Breast epithelium (tissue), 4 donors: ENCODE results near the gene WDR1. TPM values are rescaled to one million over a fixed set of nuclear protein-coding genes. Genes with fewer than 3 reads are reported as not detected.
A peak's percentile ranks its signal among the peaks of the same experiment; 100 is the strongest.

Experiments used
- DNase-seq, 2 donors: peaks; one replicate each; pipeline ENCODE4 v3.0.0-alpha.2; 2019; ENCODE audit warnings: low spot score in 2 of 2
- H3K27ac ChIP-seq, 2 donors: fragments of 200-600 bp; sonication (generic) in 1 of 2; one replicate each; pipeline ENCODE4 v1.5.1; 2016 to 2019; ENCODE audit warnings: mild to moderate bottlenecking in 1 of 2
- H3K27me3 ChIP-seq, 2 donors: fragments of 200-600 bp; sonication (generic) in 1 of 2; one replicate each; pipeline versions ENCODE4 v1.5.1 to v1.6.0; 2017 to 2019; ENCODE audit warnings: control low read depth in 1 of 2, mild to moderate bottlenecking in 1 of 2
- H3K36me3 ChIP-seq: fragments of 200-600 bp; one replicate; pipeline ENCODE4 v1.5.1; 2019
- H3K4me1 ChIP-seq, 2 donors: fragments of 200-600 bp; sonication (generic); one replicate each; pipeline ENCODE4 v1.5.1; 2016 to 2019; ENCODE audit warnings: control low read depth in 1 of 2
- H3K4me3 ChIP-seq, 3 donors: fragments of 200-600 bp; sonication (generic); 1 replicate in 2 of 3; 2 replicates in 1 of 3; pipeline ENCODE4 v1.5.1; 2016 to 2019; ENCODE audit warnings: mild to moderate bottlenecking in 3 of 3, moderate library complexity in 2 of 3
- H3K9me3 ChIP-seq, 2 donors: fragments of 200-600 bp; sonication (generic) in 1 of 2; one replicate each; pipeline ENCODE4 v1.5.1; 2016 to 2019; ENCODE audit warnings: control low read depth in 1 of 2
- CTCF ChIP-seq, 3 donors: fragments of 450-650 bp; IDR thresholded peaks; one replicate each; pipeline ENCODE4 v1.5.1; 2016 to 2017; ENCODE audit warnings: antibody characterized with exemption in 3 of 3, mild to moderate bottlenecking in 3 of 3, moderate library complexity in 3 of 3
- POLR2A ChIP-seq: fragments of 450-650 bp; IDR thresholded peaks from one replicate; pipeline ENCODE4 v1.6.1; 2016; ENCODE audit warnings: antibody characterized with exemption, mild to moderate bottlenecking, moderate library complexity
- POLR2AphosphoS5 ChIP-seq, 3 donors: sonication (generic); formaldehyde crosslinking; IDR thresholded peaks; one replicate each; pipeline ENCODE4 v1.6.1; 2017; ENCODE audit warnings: antibody characterized with exemption in 3 of 3
- intact Hi-C: fragments of 100-400 bp; cut with DNase I; formaldehyde crosslinking; loops from one replicate; pipeline ENCODE4 v1.15.1; 2023; ENCODE audit warnings: low total_unique reads
- total RNA-seq, 3 donors: library from RNA; depleted of rRNA; stranded (reverse); fragments of >200 nt; gene quantifications; one replicate each; pipeline ENCODE4 v1.1.0, GENCODE V29; 2016

Gene WDR1, protein sequence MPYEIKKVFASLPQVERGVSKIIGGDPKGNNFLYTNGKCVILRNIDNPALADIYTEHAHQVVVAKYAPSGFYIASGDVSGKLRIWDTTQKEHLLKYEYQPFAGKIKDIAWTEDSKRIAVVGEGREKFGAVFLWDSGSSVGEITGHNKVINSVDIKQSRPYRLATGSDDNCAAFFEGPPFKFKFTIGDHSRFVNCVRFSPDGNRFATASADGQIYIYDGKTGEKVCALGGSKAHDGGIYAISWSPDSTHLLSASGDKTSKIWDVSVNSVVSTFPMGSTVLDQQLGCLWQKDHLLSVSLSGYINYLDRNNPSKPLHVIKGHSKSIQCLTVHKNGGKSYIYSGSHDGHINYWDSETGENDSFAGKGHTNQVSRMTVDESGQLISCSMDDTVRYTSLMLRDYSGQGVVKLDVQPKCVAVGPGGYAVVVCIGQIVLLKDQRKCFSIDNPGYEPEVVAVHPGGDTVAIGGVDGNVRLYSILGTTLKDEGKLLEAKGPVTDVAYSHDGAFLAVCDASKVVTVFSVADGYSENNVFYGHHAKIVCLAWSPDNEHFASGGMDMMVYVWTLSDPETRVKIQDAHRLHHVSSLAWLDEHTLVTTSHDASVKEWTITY
- total RNA-seq = 100 to 1,000 TPM in 2 of 3 donors, 10 to 100 TPM in 1; 93.9 to 142 (median 127) TPM

DNA sequence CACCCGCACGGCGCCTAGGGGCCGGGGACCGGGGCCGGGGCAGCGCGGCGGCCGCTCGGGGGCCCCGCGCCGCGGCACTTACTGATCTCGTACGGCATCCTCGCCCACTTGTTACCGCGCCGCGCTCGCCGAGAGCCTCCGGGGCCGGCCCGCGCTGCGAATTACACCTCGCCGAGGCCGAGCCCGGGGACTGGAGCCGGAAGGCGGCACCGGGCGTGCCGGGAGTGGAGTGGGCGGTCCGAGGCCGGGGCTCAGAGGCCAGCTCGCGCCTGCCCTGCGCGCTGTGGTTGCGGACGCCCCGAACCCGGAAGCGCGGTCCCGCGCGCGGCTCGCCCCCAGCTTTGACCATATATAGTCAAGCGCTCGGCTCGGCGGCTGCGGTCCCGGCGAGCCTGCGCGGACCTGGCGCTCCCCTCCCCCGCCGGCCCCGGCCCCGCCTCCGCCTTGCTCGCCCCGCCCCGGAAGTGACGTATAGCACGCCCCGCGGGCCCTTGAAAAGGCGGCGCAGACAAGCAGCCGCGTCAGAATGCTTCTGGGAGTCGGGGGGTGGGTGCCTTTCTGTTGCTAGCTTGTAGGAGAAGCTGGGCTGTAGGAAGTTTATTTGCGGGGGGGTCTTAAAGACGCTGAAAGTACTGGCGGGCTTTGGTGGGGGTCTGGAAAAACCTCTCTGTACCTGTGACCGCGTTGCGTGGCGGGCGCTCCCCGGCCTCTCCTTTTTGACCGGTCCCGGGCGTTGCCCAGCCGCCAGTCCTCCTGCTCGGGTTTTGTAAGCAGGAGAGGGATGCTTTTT lies at the start of gene WDR1:
Gene WDR1 (minus strand): TSS at position 231 of the 790 bp plus-strand sequence. CDS start 133 bp downstream, at position 98.
- no peaks in the 10 kb centered on the region for H3K27me3 ChIP-seq
- H3K4me3 ChIP-seq = peak within 1 kb of the TSS; percentile 84 to 96 (median 88)
- TF ChIP-seq CTCF (IDR thresholded peaks at IDR 0.05) (peak in 1 of 3 donors; percentile 15), POLR2A (peak; percentile 95), POLR2AphosphoS5 (IDR thresholded peaks at IDR 0.05) (peak; percentile 91 to 97 (median 95))
- H3K9me3 ChIP-seq = no peaks in the 10 kb centered on the region
- peak; percentile 96 to 97 for DNase-seq
- intact Hi-C loops = no loop called here
- H3K4me1 ChIP-seq = peaks cover 4 to 19% of the 10 kb centered on the region in 2 donors
- no peaks in the 10 kb centered on the region for H3K36me3 ChIP-seq
- peak within 1 kb of the TSS; percentile 97 to 98 for H3K27ac ChIP-seq

GRCh38 chr4:10164877-10165283 lies 48.3 kb upstream of the WDR1 start:
- DNase-seq = no peak
- Histone ChIP-seq H3K27me3 (no peaks in the 10 kb centered on the region), H3K36me3 (no peaks in the 10 kb centered on the region), H3K4me3 (no peak overlapping the region), H3K4me1 (no peaks in the 10 kb centered on the region), H3K27ac (no peak overlapping the region), H3K9me3 (no peaks in the 10 kb centered on the region)
- TF ChIP-seq CTCF (IDR thresholded peaks at IDR 0.05) = peak in 2 of 3 donors; percentile 26 to 52
- no peak for TF ChIP-seq POLR2A
- no peak for TF ChIP-seq POLR2AphosphoS5 (IDR thresholded peaks at IDR 0.05)
- intact Hi-C loops = no loop called here

DNA sequence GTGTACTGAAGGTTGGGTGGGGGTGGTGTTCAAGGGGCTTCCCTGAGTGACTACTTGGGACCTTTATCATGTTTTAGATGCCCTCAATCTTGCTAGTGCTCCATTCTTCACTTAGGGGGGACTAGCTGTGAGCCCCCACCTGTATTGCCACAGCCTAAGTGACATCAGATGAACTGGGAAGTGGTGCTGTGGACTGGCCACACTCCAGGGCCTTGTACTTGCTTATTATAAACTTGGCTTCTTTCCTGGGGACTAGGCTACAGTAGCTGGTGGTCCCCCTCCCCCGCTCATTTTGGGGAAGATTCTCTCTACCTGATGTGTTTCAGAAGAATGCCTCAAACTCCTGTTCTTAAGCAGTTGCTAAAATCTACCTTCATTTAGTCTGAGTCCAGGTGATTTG lies 46.7 kb upstream of the WDR1 start:
- DNase-seq = no peak
- no peak for TF ChIP-seq POLR2AphosphoS5 (IDR thresholded peaks at IDR 0.05)
- no peak for TF ChIP-seq POLR2A
- TF ChIP-seq CTCF (IDR thresholded peaks at IDR 0.05) = no peak
- Histone ChIP-seq H3K4me1 (peaks cover 0 to 4% of the 10 kb centered on the region in 2 donors), H3K27ac (no peak overlapping the region), H3K36me3 (no peaks in the 10 kb centered on the region), H3K9me3 (no peaks in the 10 kb centered on the region), H3K27me3 (no peaks in the 10 kb centered on the region), H3K4me3 (no peak overlapping the region)
- intact Hi-C loops = no loop called here

- H3K27me3 ChIP-seq = no peaks in the 10 kb centered on the region
- intact Hi-C loops = no loop called here
- DNase-seq = no peak
- TF ChIP-seq CTCF (IDR thresholded peaks at IDR 0.05) (no peak), POLR2A (no peak), POLR2AphosphoS5 (IDR thresholded peaks at IDR 0.05) (no peak)
- H3K4me1 ChIP-seq = peaks cover 0 to 4% of the 10 kb centered on the region in 2 donors
- no peak overlapping the region for H3K4me3 ChIP-seq
- no peaks in the 10 kb centered on the region for H3K9me3 ChIP-seq
- H3K27ac ChIP-seq = no peak overlapping the region
- no peaks in the 10 kb centered on the region for H3K36me3 ChIP-seq
These were observed 45.9 kb upstream of the WDR1 start for GRCh38 chr4:10162341-10163000.
